ENCODE data around the gene ENGASE. TPM values are rescaled to one million over a fixed set of nuclear protein-coding genes. Genes with fewer than 3 reads are reported as not detected.

Gene ENGASE
- total RNA-seq, 1 donor from 2014 or later, result 11.5 TPM

- no peaks in the 10 kb centered on the region for H3K36me3 ChIP-seq (ENCODE audit: insufficient read depth, low read length)
- FAIRE-seq, result no peak
- Mint-ChIP-seq H3K36me3 (ENCODE audit: low read depth, unreplicated experiment) (no peaks in the 10 kb centered on the region), H3K27ac (ENCODE audit: unreplicated experiment) (no peak overlapping the region), H3K27me3 (ENCODE audit: low read depth, unreplicated experiment) (peaks cover 43% of the 10 kb centered on the region), H3K9me3 (ENCODE audit: unreplicated experiment) (peaks cover 2% of the 10 kb centered on the region), H3K4me1 (ENCODE audit: low read depth, unreplicated experiment) (peaks cover 3% of the 10 kb centered on the region), H3K4me3 (ENCODE audit: unreplicated experiment) (no peak overlapping the region)
- no peak overlapping the region for H3K4me3 ChIP-seq (ENCODE audit: insufficient read depth, low read depth, low read length)
- TF ChIP-seq CTCF (IDR thresholded peaks at IDR 0.05; ENCODE audit: insufficient read depth, low read depth, low read length) (no peak), EZH2 (IDR thresholded peaks at IDR 0.05; ENCODE audit: insufficient read depth, low read length) (no peak)
- H3K27me3 ChIP-seq (ENCODE audit: insufficient read depth, low read length), result no peaks in the 10 kb centered on the region
- H4K20me1 ChIP-seq (ENCODE audit: insufficient read depth, low read length), result no peaks in the 10 kb centered on the region
- H3K9me3 ChIP-seq (ENCODE audit: insufficient read depth, low read depth, low read length), result peaks cover 4% of the 10 kb centered on the region
- DNase-seq (ENCODE audit: low read depth), result no peak
- H3K4me1 ChIP-seq (ENCODE audit: insufficient read depth, low read length), result no peaks in the 10 kb centered on the region
- H3K27ac ChIP-seq (ENCODE audit: low read depth, low read length), result no peak overlapping the region
- no peak overlapping the region for H3K9ac ChIP-seq (ENCODE audit: low read length)
- H2AFZ ChIP-seq (ENCODE audit: low read depth, low read length), result no peak overlapping the region
- no peaks in the 10 kb centered on the region for H3K79me2 ChIP-seq (ENCODE audit: insufficient read depth, low read length)
- H3K4me2 ChIP-seq (ENCODE audit: low read length), result no peak overlapping the region
Observed at GRCh38 chr17:79135628-79136405, 61.2 kb downstream of the ENGASE start.

Other genes starting within 250 kb of the ENGASE start
- 48.1 and 51.0 TPM in 2 replicates for gene USP36, start 234.0 kb upstream of the ENGASE start, total RNA-seq
- gene CEP295NL, start 171.6 kb upstream of the ENGASE start, total RNA-seq, result 1.3 and 1.6 TPM in 2 replicates
- gene TIMP2, start 149.4 kb upstream of the ENGASE start, total RNA-seq, result 184 and 187 TPM in 2 replicates
- 495 and 654 TPM in 2 replicates for gene LGALS3BP, start 94.9 kb upstream of the ENGASE start, total RNA-seq
- 71.3 and 72.1 TPM in 2 replicates for gene CANT1, start 65.1 kb upstream of the ENGASE start, total RNA-seq
- gene C1QTNF1, start 50.7 kb upstream of the ENGASE start, total RNA-seq, result 1.8 and 2.2 TPM in 2 replicates